Transverse colon (tissue), 4 donors: ENCODE data around the gene GEN1. TPM values are rescaled to one million over a fixed set of nuclear protein-coding genes. Genes with fewer than 3 reads are reported as not detected.
A peak's percentile ranks its signal among the peaks of the same experiment; 100 is the strongest.

Source experiments
- DNase-seq: peaks from one replicate; pipeline ENCODE4 v3.0.0-alpha.2; 2019
- H3K27ac ChIP-seq, 4 donors: fragments of 200-600 bp; sonication (generic); 2 replicates each; pipeline ENCODE4 v1.5.1; 2016 to 2018; ENCODE audit warnings: inconsistent platforms in 4 of 4
- H3K27me3 ChIP-seq: fragments of 200-600 bp; sonication (generic); 2 replicates; pipeline ENCODE4 v1.5.1; 2017; ENCODE audit warnings: inconsistent platforms
- H3K36me3 ChIP-seq, 4 donors: fragments of 200-600 bp; sonication (generic); 2 replicates each; pipeline ENCODE4 v1.5.1; 2017 to 2019; ENCODE audit warnings: inconsistent platforms in 4 of 4
- H3K4me1 ChIP-seq, 4 donors: fragments of 200-600 bp; sonication (generic); 2 replicates each; pipeline ENCODE4 v1.5.1; 2017 to 2020; ENCODE audit warnings: inconsistent platforms in 4 of 4
- H3K4me3 ChIP-seq, 4 donors: fragments of 200-600 bp; sonication (generic); 1 replicate in 1 of 4; 2 replicates in 3 of 4; pipeline versions ENCODE4 v1.5.1 to v1.6.1; 2017 to 2019; ENCODE audit warnings: inconsistent platforms in 4 of 4
- H3K9me3 ChIP-seq, 2 donors: fragments of 200-600 bp; sonication (generic); 2 replicates each; pipeline ENCODE4 v1.5.1; 2017 to 2019; ENCODE audit warnings: inconsistent platforms in 2 of 2
- EP300 ChIP-seq: sonication (generic); formaldehyde crosslinking; IDR thresholded peaks from one replicate; pipeline ENCODE4 v1.6.1; 2017; ENCODE audit warnings: antibody characterized with exemption, low read depth
- POLR2A ChIP-seq: fragments of 450-650 bp; IDR thresholded peaks from one replicate; pipeline ENCODE4 v1.6.1; 2016; ENCODE audit warnings: antibody characterized with exemption, mild to moderate bottlenecking, moderate library complexity
- POLR2AphosphoS5 ChIP-seq, 3 donors: sonication (generic); formaldehyde crosslinking; IDR thresholded peaks; one replicate each; pipeline ENCODE4 v1.6.1; 2016; ENCODE audit warnings: antibody characterized with exemption in 3 of 3
- WGBS, 2 donors: methylation state at CpG; one replicate each; pipeline ENCODE4 v1.1.5; 2018; ENCODE audit warnings: low coverage in 1 of 2; 5-methylcytosine and 5-hydroxymethylcytosine counted together
- in situ Hi-C, 4 donors: fragments of 200-750 bp; cut with MboI; loops; one replicate each; pipeline versions ENCODE4 v1.15.0 to v1.15.1; 2017; ENCODE audit warnings: low sequenced_read_pairs in 3 of 4, low pct_ligation_motif_present in 1 of 4, low pct_unique_long_range_greater_than_20kb in 1 of 4
- intact Hi-C: fragments of 100-400 bp; cut with DNase I; formaldehyde crosslinking; loops from one replicate; pipeline ENCODE4 v1.15.1; 2023; ENCODE audit warnings: low total_unique reads
- total RNA-seq, 4 donors: library from RNA; depleted of rRNA; stranded (reverse); fragments of >200 nt; gene quantifications; one replicate each; pipeline ENCODE4 v1.1.0, GENCODE V29; 2016
- TF ChIP-seq, protein P1 (sequence below), 5 experiments: fragments of 200-600 bp in 3 of 5; fragments of 450-650 bp in 2 of 5; sonication (generic) in 3 of 5; IDR thresholded peaks; 1 replicate in 2 of 5; 2 replicates in 3 of 5; pipeline ENCODE4 v1.5.1; 2016 to 2017; ENCODE audit warnings: antibody characterized with exemption in 5 of 5, inconsistent platforms in 3 of 5, mild to moderate bottlenecking in 2 of 5, moderate library complexity in 1 of 5

Gene GEN1
- total RNA-seq, 4 donors from 2014 or later, result 36.4 to 110 (median 63.7) TPM

DNA sequence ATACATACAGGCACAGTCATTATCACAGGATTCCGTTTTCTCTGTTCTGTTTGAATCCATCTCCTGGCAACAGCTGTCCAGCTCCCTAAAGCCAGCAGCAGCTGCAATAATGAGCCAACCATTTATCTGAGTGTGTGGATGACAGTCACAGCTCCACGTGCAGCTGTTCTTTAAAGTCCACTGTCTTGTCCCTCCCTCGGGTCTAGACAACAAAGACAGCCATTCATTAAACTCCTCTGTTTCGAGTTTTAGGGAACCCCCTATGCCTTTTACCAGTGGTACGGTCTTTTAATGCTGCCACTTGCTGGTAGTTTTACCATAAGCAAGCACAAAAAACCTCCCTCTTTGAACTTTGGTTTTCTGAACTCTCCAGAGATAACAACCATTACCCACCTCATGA lies 46.3 kb downstream of the GEN1 start:
- no peaks in the 10 kb centered on the region for H3K9me3 ChIP-seq
- no peak for DNase-seq
- intact Hi-C loops, result no loop called here
- in situ Hi-C loops, result no loop called here
- no peaks in the 10 kb centered on the region for H3K36me3 ChIP-seq
- H3K4me1 ChIP-seq, result peaks cover 0 to 57% (median 16%) of the 10 kb centered on the region in 4 donors
- H3K4me3 ChIP-seq, result no peak overlapping the region
- 57 to 61% methylated on average over 2 to 4 of the region's 5 CpGs for WGBS, 2 donors
- H3K27ac ChIP-seq, result peak overlapping the region; percentile 31 to 66 (median 55)
- no peaks in the 10 kb centered on the region for H3K27me3 ChIP-seq
- TF ChIP-seq POLR2AphosphoS5 (IDR thresholded peaks at IDR 0.05), result no peak
- TF ChIP-seq, protein P1, sequence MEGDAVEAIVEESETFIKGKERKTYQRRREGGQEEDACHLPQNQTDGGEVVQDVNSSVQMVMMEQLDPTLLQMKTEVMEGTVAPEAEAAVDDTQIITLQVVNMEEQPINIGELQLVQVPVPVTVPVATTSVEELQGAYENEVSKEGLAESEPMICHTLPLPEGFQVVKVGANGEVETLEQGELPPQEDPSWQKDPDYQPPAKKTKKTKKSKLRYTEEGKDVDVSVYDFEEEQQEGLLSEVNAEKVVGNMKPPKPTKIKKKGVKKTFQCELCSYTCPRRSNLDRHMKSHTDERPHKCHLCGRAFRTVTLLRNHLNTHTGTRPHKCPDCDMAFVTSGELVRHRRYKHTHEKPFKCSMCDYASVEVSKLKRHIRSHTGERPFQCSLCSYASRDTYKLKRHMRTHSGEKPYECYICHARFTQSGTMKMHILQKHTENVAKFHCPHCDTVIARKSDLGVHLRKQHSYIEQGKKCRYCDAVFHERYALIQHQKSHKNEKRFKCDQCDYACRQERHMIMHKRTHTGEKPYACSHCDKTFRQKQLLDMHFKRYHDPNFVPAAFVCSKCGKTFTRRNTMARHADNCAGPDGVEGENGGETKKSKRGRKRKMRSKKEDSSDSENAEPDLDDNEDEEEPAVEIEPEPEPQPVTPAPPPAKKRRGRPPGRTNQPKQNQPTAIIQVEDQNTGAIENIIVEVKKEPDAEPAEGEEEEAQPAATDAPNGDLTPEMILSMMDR (IDR thresholded peaks at IDR 0.05), result no peak
- TF ChIP-seq POLR2A, result no peak
- TF ChIP-seq EP300, result no peak

DNA sequence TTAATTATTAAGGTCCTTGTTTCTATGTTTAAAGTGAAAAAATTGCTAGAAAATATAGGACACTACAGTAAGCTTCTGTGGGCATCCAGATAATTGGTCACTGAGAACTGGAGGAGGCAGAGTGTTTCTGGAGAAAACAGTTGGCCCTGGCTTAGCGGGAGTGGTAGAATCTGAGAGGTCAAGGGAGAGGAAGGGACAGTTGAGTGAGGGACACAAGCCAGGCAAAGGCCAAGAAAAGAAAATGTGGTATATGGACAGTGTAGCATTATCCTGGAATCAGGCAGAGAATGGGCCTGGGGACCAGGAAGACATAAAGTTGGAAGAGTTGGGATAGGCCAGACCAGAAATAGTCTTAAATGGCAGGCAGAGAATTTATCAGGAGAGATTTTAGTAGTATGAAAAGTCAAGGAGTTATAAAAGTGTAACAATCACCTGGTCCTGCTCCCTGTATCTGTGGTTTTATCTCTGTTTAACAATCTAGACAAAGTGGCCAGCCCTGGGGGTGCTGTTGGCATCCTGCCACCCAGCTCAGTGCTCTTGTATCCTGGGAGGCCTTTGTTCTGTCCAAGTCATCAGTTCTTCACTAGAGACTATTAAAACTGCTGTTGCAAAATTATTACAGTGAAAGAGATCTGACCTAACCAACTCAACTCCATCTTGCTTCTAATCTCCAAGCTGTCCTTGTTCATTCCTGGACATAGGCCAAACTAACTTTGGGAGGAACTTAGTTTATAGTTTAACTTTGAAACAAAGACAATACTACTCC lies 46.9 kb downstream of the GEN1 start:
- Histone ChIP-seq H3K27ac (peak overlapping the region; percentile 31 to 66 (median 55)), H3K36me3 (no peaks in the 10 kb centered on the region), H3K4me3 (no peak overlapping the region), H3K27me3 (no peaks in the 10 kb centered on the region), H3K4me1 (peaks cover 0 to 57% (median 16%) of the 10 kb centered on the region in 4 donors), H3K9me3 (no peaks in the 10 kb centered on the region)
- TF ChIP-seq, protein P1 (IDR thresholded peaks at IDR 0.05), result no peak
- no peak for TF ChIP-seq POLR2A
- no peak for TF ChIP-seq POLR2AphosphoS5 (IDR thresholded peaks at IDR 0.05)
- TF ChIP-seq EP300, result no peak
- WGBS, 2 donors, result 80 to 94% methylated on average over 1 of the region's 1 CpG
- DNase-seq, result peak; percentile 75
- intact Hi-C loops (no loop called here), in situ Hi-C loops (no loop called here)

DNA sequence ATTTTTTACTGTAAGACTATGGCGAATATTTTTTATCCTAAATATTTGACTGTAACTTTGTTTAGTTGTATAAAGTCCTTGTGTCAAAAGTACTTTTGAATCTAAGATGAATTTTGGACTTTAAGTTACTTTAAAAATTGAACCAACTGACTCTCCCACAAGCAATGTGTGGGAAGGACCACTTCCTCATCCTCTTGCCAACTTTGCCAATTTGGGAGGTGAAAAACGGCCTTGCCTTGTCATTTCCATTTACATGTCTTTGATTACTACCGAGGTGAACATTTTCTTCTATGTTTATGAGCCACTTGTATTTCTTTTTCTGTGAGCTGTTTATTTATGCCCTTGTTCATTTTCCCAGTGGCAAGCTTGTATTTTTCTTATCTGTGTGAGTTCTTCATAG lies 49.6 kb downstream of the GEN1 start:
- no peaks in the 10 kb centered on the region for H3K9me3 ChIP-seq
- peaks cover 0 to 52% (median 13%) of the 10 kb centered on the region in 4 donors for H3K4me1 ChIP-seq
- no peaks in the 10 kb centered on the region for H3K36me3 ChIP-seq
- in situ Hi-C loops, result no loop called here
- 22 to 36% methylated on average over 3 of the region's 3 CpGs for WGBS, 2 donors
- DNase-seq, result no peak
- intact Hi-C loops, result no loop called here
- H3K27me3 ChIP-seq, result no peaks in the 10 kb centered on the region
- no peak for TF ChIP-seq EP300
- no peak for TF ChIP-seq POLR2AphosphoS5 (IDR thresholded peaks at IDR 0.05)
- TF ChIP-seq, protein P1 (IDR thresholded peaks at IDR 0.05), result no peak
- TF ChIP-seq POLR2A, result no peak
- H3K4me3 ChIP-seq, result no peak overlapping the region
- peak overlapping the region in 2 of 4 donors; percentile 15 to 30 for H3K27ac ChIP-seq

DNA sequence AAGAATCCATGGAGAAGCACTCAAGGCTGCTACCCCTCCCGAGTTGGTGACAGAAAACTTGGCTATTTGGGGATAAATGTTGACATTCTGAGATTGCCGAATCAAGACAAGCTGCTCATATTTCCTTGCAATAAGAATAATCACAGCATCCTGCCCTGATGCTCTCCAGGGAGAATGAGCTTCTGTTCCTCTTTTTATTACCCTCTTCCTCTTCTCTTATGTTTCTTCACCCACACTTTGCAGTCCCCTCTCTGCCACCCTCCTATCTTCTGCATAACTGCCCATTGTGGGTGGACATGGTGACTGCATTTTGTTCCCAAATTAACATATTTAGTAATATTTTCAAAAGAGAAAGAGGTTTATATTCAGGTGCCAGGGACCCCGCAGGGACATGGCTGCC lies 50.4 kb downstream of the GEN1 start:
- no peaks in the 10 kb centered on the region for H3K9me3 ChIP-seq
- 49 to 55% methylated on average over 3 of the region's 3 CpGs for WGBS, 2 donors
- H3K36me3 ChIP-seq, result no peaks in the 10 kb centered on the region
- peak overlapping the region in 1 of 4 donors; percentile 0 for H3K27ac ChIP-seq
- no peaks in the 10 kb centered on the region for H3K27me3 ChIP-seq
- peaks cover 0 to 50% (median 13%) of the 10 kb centered on the region in 4 donors for H3K4me1 ChIP-seq
- no peak overlapping the region for H3K4me3 ChIP-seq
- no peak for DNase-seq
- no peak for TF ChIP-seq EP300
- TF ChIP-seq POLR2AphosphoS5 (IDR thresholded peaks at IDR 0.05), result no peak
- TF ChIP-seq, protein P1 (IDR thresholded peaks at IDR 0.05), result no peak
- TF ChIP-seq POLR2A, result no peak
- intact Hi-C loops, result no loop called here
- in situ Hi-C loops, result no loop called here
